Upper lobe of left lung (tissue), 6 donors: Measurements from ENCODE around the gene IFI6. TPM values are rescaled to one million over a fixed set of nuclear protein-coding genes. Genes with fewer than 3 reads are reported as not detected.

Experiments
- ATAC-seq, 2 donors: fragments of 200-7000 bp; cut with Tn5 transposase; one replicate each; pipeline ENCODE4 v1.9.1; 2022; ENCODE audit warnings: mild to moderate bottlenecking in 2 of 2, moderate library complexity in 2 of 2; ENCODE audit not compliant: low FRiP score in 2 of 2
- DNase-seq, 2 donors: peaks; one replicate each; pipeline ENCODE4 v3.0.0-alpha.2; 2019 to 2020
- H3K27ac ChIP-seq, 4 donors: fragments of 200-600 bp; sonication (generic); one replicate each; pipeline ENCODE4 v1.5.1; 2016 to 2019
- H3K27me3 ChIP-seq, 4 donors: fragments of 200-600 bp; sonication (generic); one replicate each; pipeline ENCODE4 v1.5.1; 2017 to 2019
- H3K36me3 ChIP-seq, 4 donors: fragments of 200-600 bp; sonication (generic); one replicate each; pipeline ENCODE4 v1.5.1; 2016 to 2019
- H3K4me1 ChIP-seq, 4 donors: fragments of 200-600 bp; sonication (generic); one replicate each; pipeline ENCODE4 v1.5.1; 2018 to 2019
- H3K4me3 ChIP-seq, 4 donors: fragments of 200-600 bp; sonication (generic); one replicate each; pipeline ENCODE4 v1.5.1; 2017 to 2019; ENCODE audit warnings: mild to moderate bottlenecking in 2 of 4, moderate library complexity in 1 of 4
- H3K9me3 ChIP-seq, 4 donors: fragments of 200-600 bp; sonication (generic); one replicate each; pipeline ENCODE4 v1.5.1; 2018 to 2019
- EP300 ChIP-seq, 4 donors: sonication (generic); formaldehyde crosslinking; IDR thresholded peaks; one replicate each; pipeline ENCODE4 v1.5.1; 2017; ENCODE audit warnings: antibody characterized with exemption in 4 of 4, control low read depth in 2 of 4
- POLR2A ChIP-seq, 4 donors: fragments of 450-650 bp; IDR thresholded peaks; one replicate each; pipeline ENCODE4 v1.5.1; 2016 to 2017; ENCODE audit warnings: antibody characterized with exemption in 4 of 4, mild to moderate bottlenecking in 2 of 4
- POLR2AphosphoS5 ChIP-seq, 2 donors: sonication (generic); formaldehyde crosslinking; IDR thresholded peaks; one replicate each; pipeline ENCODE4 v1.5.1; 2017; ENCODE audit warnings: antibody characterized with exemption in 2 of 2
- WGBS, 2 donors: methylation state at CpG; one replicate each; pipeline ENCODE4 v1.1.5; 2017 to 2018; 5-methylcytosine and 5-hydroxymethylcytosine counted together
- total RNA-seq, 6 donors: library from RNA; depleted of rRNA in 4 of 6; stranded (reverse); fragments of >200 nt in 4 of 6; gene quantifications; one replicate each; pipeline versions ENCODE4 v1.1.0 to v1.2.1, GENCODE V29; 2016 to 2021
- TF ChIP-seq, protein P1 (sequence below), 6 experiments: fragments of 450-650 bp in 4 of 6; fragments of 200-600 bp in 2 of 6; sonication (generic) in 2 of 6; IDR thresholded peaks; one replicate each; pipeline ENCODE4 v1.5.1; 2016 to 2019; ENCODE audit warnings: antibody characterized with exemption in 6 of 6
- donor health status: DM: no; HTN: no; CAD: no; lungs with moderate emphysema.
- donor health status: DM: no; HTN: yes; CAD: no; lungs with severe emphysema.

The IFI6 gene
- total RNA-seq, 6 donors from 2014 or later = 43.0 to 436 (median 277) TPM

DNA sequence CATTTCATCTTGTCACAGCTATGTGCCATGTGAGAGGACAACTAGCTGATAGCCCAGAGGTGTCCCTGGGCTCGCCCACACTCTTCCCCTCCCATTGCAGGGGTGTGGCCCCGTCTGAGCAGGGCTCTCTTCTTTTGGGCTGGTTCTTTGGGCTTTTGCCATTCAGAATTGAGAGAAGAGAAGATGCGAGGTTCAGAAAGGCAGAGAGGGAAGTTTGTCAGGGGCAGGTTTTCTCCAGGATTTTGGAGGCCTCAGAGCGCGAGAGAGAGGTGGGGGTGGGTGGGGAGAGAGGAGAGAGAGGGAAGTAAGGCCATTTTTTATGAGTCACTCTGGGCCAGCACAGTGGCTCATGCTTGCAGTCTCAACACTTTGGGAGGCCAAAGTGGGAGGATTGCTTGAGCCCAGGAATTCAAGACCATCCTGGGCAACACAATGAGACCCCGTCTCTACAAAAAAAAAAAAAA, 5.2 kb downstream of the IFI6 start:
- TF ChIP-seq, protein P1, sequence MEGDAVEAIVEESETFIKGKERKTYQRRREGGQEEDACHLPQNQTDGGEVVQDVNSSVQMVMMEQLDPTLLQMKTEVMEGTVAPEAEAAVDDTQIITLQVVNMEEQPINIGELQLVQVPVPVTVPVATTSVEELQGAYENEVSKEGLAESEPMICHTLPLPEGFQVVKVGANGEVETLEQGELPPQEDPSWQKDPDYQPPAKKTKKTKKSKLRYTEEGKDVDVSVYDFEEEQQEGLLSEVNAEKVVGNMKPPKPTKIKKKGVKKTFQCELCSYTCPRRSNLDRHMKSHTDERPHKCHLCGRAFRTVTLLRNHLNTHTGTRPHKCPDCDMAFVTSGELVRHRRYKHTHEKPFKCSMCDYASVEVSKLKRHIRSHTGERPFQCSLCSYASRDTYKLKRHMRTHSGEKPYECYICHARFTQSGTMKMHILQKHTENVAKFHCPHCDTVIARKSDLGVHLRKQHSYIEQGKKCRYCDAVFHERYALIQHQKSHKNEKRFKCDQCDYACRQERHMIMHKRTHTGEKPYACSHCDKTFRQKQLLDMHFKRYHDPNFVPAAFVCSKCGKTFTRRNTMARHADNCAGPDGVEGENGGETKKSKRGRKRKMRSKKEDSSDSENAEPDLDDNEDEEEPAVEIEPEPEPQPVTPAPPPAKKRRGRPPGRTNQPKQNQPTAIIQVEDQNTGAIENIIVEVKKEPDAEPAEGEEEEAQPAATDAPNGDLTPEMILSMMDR (IDR thresholded peaks at IDR 0.05) = no peak
- TF ChIP-seq EP300 (IDR thresholded peaks at IDR 0.05) (no peak), POLR2A (IDR thresholded peaks at IDR 0.05) (no peak), POLR2AphosphoS5 (IDR thresholded peaks at IDR 0.05) (no peak)
- no peak for ATAC-seq
- 66 to 67% methylated on average over 6 of the region's 6 CpGs for WGBS, 2 donors

DNA sequence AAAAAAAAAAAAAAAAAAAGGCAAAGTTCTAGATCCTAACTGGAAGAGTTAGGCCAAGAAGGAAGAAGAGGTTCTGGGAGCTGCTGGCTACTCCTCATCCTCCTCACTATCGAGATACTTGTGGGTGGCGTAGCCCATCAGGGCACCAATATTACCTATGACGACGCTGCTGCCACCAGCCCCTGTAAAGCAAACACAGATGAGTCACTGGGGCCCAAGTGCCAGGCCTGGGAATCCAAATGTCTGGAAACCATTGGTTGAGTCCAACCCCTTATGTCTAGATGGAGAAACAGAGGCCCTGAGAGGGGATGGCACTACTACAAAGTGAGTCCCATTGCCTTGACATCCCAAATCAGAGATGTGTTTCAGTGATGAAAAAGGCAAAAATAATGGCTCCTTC, 5.7 kb downstream of the IFI6 start:
- whole genome bisulfite sequencing, 2 donors = 94 to 95% methylated on average over 4 of the region's 4 CpGs
- no peak for ATAC-seq
- no peak for DNase-seq
- H3K27ac ChIP-seq = no peak overlapping the region
- H3K36me3 ChIP-seq = peaks cover 0 to 19% (median 3%) of the 10 kb centered on the region in 4 donors
- peaks cover 30 to 39% (median 34%) of the 10 kb centered on the region in 4 donors for H3K4me1 ChIP-seq
- no peaks in the 10 kb centered on the region for H3K27me3 ChIP-seq
- no peak overlapping the region for H3K4me3 ChIP-seq
- no peak for TF ChIP-seq POLR2AphosphoS5 (IDR thresholded peaks at IDR 0.05)
- TF ChIP-seq, protein P1 (IDR thresholded peaks at IDR 0.05) = no peak
- TF ChIP-seq POLR2A (IDR thresholded peaks at IDR 0.05) = no peak
- no peak for TF ChIP-seq EP300 (IDR thresholded peaks at IDR 0.05)
- H3K9me3 ChIP-seq = no peaks in the 10 kb centered on the region

More for the DNA sequence above, 5.2 kb downstream of the IFI6 start:
- H3K4me3 ChIP-seq = no peak overlapping the region
- peaks cover 0 to 19% (median 3%) of the 10 kb centered on the region in 4 donors for H3K36me3 ChIP-seq
- no peak overlapping the region for H3K27ac ChIP-seq
- H3K27me3 ChIP-seq = no peaks in the 10 kb centered on the region
- peaks cover 35 to 43% (median 38%) of the 10 kb centered on the region in 4 donors for H3K4me1 ChIP-seq
- no peaks in the 10 kb centered on the region for H3K9me3 ChIP-seq
- DNase-seq = no peak

DNA sequence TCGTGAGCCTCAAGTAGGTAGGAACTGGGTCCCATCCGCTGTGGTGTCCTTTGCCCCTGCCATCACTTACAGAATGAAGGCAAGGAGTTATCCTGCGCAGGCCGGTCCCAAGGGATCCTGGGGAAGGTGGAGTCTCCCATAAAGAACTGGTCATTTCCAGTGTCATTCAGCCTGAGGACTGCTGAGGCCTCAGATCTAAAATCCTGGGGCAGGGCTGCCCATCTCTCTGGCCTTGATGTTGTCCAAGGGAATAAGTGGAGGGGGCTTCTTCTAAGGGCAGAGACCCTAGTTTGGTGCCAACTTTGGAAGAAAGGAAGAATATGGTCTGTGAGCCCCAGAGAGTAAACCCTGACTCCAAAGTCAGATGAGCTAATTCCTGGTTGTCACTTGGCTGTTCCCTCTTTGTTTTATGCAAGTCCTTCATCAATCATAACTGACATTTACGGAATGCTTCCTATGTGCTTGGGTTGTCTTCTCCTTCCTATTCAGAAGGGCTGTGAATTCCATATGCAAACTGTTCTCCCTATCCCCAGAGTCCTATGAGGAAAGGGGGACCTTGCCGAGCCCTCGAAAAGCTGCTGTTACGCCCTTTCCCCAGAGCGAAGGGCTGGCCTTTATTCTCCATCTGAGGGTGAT, 6.9 kb downstream of the IFI6 start:
- Histone ChIP-seq H3K27ac (no peak overlapping the region), H3K9me3 (no peaks in the 10 kb centered on the region), H3K27me3 (no peaks in the 10 kb centered on the region), H3K36me3 (peaks cover 0 to 19% (median 3%) of the 10 kb centered on the region in 4 donors), H3K4me1 (peaks cover 23 to 40% (median 31%) of the 10 kb centered on the region in 4 donors), H3K4me3 (no peak overlapping the region)
- WGBS, 2 donors = 83 to 92% methylated on average over 9 of the region's 9 CpGs
- ATAC-seq (no peak), DNase-seq (no peak)
- TF ChIP-seq EP300 (IDR thresholded peaks at IDR 0.05) (no peak), POLR2A (IDR thresholded peaks at IDR 0.05) (no peak)

DNA sequence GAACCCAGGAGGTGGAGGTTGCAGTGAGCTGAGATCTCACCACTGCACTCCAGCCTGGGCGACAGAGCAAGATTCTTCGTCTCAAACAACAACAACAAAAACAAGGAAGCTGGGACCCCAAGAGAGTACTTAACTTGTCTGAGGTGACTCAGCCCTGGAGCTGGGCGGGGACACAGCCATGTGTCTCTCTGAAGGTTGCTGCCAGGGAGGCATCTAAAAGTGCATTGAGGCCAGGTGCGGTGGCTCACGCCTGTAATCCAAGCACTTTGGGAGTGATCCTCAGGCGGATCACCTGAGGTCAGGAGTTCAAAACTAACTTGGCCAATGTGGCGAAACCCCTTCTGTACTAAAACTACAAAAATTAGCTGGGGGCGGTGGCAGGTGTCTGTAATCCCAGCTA, 7.7 kb downstream of the IFI6 start:
- no peaks in the 10 kb centered on the region for H3K9me3 ChIP-seq
- H3K4me3 ChIP-seq = no peak overlapping the region
- no peak for TF ChIP-seq POLR2AphosphoS5 (IDR thresholded peaks at IDR 0.05)
- no peak for TF ChIP-seq EP300 (IDR thresholded peaks at IDR 0.05)
- TF ChIP-seq POLR2A (IDR thresholded peaks at IDR 0.05) = no peak
- TF ChIP-seq, protein P1 (IDR thresholded peaks at IDR 0.05) = no peak
- H3K27me3 ChIP-seq = no peaks in the 10 kb centered on the region
- H3K36me3 ChIP-seq = peaks cover 0 to 19% (median 3%) of the 10 kb centered on the region in 4 donors
- ATAC-seq = no peak
- DNase-seq = no peak
- H3K4me1 ChIP-seq = peaks cover 17 to 38% (median 25%) of the 10 kb centered on the region in 4 donors
- no peak overlapping the region for H3K27ac ChIP-seq
- 83 to 90% methylated on average over 8 of the region's 8 CpGs for WGBS, 2 donors

DNA sequence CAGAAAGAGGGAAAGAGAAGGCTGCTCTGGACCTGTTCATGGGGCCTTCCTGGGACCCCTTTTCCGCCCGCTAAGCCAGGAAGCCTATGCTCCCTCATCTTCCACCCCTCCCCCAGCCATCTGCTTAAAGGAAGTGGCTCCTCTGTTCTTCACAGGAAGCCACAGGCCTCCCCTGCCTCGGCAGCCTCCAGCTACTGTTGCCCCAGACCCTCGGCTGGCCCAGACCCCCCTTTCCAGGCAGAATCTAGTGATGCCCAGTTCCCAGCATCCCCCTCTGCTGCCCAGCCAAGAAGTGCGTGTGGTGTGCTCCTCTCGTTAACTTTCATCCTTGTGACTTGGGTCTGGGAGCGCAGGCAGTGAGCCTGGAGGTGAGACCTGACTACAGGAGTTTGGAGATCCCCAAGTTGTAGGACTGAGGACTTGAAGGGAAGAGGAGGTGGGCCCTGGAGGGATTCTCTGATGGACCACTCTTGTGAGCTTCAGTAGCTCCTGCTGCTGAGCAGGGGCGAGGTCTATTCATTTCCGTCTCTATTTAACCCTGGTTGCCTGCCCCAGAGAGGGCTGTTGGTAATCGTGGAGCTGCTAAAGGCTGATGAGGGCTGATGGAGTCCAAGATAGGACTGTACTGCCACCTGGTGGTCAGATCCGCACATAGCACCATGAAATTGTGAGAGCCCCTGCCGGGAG, 9.1 kb downstream of the IFI6 start:
- H3K27me3 ChIP-seq = no peaks in the 10 kb centered on the region
- ATAC-seq (peak; percentile 82 to 92), DNase-seq (peak in 1 of 2 donors; percentile 83)
- H3K27ac ChIP-seq = peak overlapping the region; percentile 76 to 98 (median 86)
- H3K36me3 ChIP-seq = peaks cover 0 to 16% (median 3%) of the 10 kb centered on the region in 4 donors
- H3K4me1 ChIP-seq = peaks cover 20 to 46% (median 31%) of the 10 kb centered on the region in 4 donors
- H3K9me3 ChIP-seq = no peaks in the 10 kb centered on the region
- H3K4me3 ChIP-seq = peak overlapping the region in 2 of 4 donors; percentile 5 to 6
- WGBS, 2 donors = 16 to 20% methylated on average over 12 of the region's 12 CpGs
- TF ChIP-seq POLR2AphosphoS5 (IDR thresholded peaks at IDR 0.05) (peak in 1 of 2 donors; percentile 16), EP300 (IDR thresholded peaks at IDR 0.05) (no peak), POLR2A (IDR thresholded peaks at IDR 0.05) (no peak)
- TF ChIP-seq, protein P1 (IDR thresholded peaks at IDR 0.05) = peak; percentile 81 to 95 (median 92)
